ENCODE results near the gene STARD6.
"Not testable (repeated sequence)": the region's sequence is repeated elsewhere in the genome, so short reads cannot be mapped to it uniquely, and the experiment has no call there.

STARD6 gene

DNA sequence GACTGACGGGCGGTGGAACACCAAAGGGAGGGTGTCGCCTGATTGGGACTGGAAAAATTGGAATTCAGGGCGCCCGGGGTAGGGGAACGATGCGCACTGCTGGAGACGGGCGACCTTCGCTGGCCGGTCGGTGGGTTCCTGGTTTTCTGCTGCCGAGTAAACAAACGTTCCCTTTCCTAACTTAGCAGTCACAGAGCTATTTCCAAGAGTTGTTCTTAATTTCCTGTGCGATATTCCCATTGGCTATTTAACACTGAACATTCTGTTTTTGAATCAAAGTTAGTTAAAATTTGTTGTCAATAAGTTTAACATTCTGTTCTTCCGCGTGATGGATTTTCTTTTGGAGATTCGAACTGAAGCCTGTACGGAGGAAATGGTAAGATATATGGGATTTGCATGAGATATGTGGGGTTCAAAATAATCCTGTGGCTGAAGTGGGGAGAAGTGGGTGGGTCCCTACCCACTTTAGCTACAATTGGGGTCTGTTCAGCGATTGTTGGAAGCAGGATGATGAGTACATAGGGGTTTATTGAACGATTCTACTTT is 910 bp upstream of the STARD6 start:
- DNase-seq, result peak; percentile 37

DNA sequence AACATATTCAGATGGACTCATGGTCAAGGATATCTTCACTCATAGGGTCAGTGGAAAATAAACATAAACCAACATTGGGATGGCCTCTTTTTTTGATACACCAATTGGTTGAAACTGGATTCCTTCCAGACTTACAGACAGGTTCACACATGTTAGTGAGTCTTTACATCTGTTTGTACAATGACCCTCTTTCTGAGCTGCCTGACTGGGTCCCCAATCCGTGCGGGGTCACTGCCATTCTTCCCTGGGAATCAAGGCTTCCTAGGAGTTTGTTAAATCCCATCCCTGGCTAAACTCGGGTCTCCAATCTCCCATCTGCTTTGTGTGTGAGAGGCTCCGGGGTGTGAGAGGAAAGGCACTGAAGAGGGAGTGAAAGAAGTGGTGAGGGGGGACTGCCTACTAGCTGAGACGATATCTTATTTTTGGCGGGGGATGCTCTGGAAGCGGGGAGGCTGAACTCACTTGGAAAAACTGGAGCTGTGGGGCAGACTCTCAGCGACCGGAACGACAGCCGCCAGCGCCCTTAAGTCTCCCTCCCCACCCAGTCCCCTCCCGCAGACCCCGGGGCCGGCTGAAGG is 487 bp downstream of the STARD6 start:
- in situ Hi-C loops (cut with HindIII; ENCODE audit: low pct_ligation_motif_present, low pct_unique_long_range_greater_than_20kb, low sequenced_read_pairs), result no loop called here
- DNase-seq, result peak; percentile 13

More for the DNA sequence above, 910 bp upstream of the STARD6 start:
- in situ Hi-C loops (cut with HindIII; ENCODE audit: low pct_ligation_motif_present, low pct_unique_long_range_greater_than_20kb, low sequenced_read_pairs), result no loop called here

GRCh38 chr18:54351186-54351585 is 6.5 kb downstream of the STARD6 start:
- DNase-seq, result no peak
- in situ Hi-C loops (cut with HindIII; ENCODE audit: low pct_ligation_motif_present, low pct_unique_long_range_greater_than_20kb, low sequenced_read_pairs), result no loop called here

DNA sequence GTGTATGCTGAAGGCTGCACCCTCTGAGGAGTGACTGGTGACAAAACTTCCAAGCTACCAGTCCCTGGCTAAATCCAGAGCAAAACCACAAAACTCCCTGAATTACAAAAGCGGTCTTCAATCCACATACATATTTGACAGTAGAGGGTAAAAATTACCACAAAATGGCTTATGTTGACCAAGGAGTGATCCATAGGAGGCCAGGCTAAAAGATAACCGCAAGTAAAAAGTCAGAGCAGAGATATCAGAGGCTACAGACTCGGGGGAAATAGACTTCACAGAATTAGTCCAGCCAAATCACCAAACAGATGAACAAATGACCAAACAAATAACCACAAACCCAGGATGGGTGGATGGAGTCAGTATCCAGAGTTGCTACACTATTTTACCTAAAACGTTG is 19.4 kb downstream of the STARD6 start:
- in situ Hi-C loops (cut with HindIII; ENCODE audit: low pct_ligation_motif_present, low pct_unique_long_range_greater_than_20kb, low sequenced_read_pairs), result no loop called here
- no peak for DNase-seq

GRCh38 chr18:54335638-54336173 is 22.0 kb downstream of the STARD6 start:
- DNase-seq, result no peak
- in situ Hi-C loops (cut with HindIII; ENCODE audit: low pct_ligation_motif_present, low pct_unique_long_range_greater_than_20kb, low sequenced_read_pairs), result no loop called here

GRCh38 chr18:54330768-54331548 is 26.7 kb downstream of the STARD6 start:
- DNase-seq, result peak; percentile 5
- in situ Hi-C loops (cut with HindIII; ENCODE audit: low pct_ligation_motif_present, low pct_unique_long_range_greater_than_20kb, low sequenced_read_pairs), result no loop called here

GRCh38 chr18:54329787-54330186 is 27.9 kb downstream of the STARD6 start:
- in situ Hi-C loops (cut with HindIII; ENCODE audit: low pct_ligation_motif_present, low pct_unique_long_range_greater_than_20kb, low sequenced_read_pairs), result no loop called here
- no peak for DNase-seq

GRCh38 chr18:54327818-54328217 is 29.8 kb downstream of the STARD6 start:
- DNase-seq, result no peak
- in situ Hi-C loops (cut with HindIII; ENCODE audit: low pct_ligation_motif_present, low pct_unique_long_range_greater_than_20kb, low sequenced_read_pairs), result no loop called here

DNA sequence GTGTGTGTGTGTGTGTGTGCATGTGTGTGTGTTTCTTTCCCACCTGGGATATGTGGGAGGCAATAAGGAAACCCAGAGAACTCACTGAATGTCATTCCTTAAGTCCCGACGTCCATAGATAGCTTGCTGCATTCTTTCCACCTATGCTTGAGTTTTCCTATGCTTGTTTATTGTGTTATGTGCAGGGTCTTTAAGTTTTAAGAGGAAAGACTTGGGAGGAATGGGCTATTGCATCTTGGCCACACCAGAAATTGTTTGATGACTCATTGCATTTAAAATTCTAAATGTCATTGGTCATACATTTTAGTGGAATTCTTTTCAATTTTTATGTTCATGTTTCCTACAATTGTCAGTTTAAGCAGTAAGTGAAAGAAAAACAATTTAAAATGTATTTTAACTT is 33.7 kb downstream of the STARD6 start:
- DNase-seq, result no peak
- in situ Hi-C loops (cut with HindIII; ENCODE audit: low pct_ligation_motif_present, low pct_unique_long_range_greater_than_20kb, low sequenced_read_pairs), result no loop called here

- in situ Hi-C loops (cut with HindIII; ENCODE audit: low pct_ligation_motif_present, low pct_unique_long_range_greater_than_20kb, low sequenced_read_pairs), result no loop called here
- DNase-seq, result no peak
Observed at GRCh38 chr18:54323561-54323960, 34.1 kb downstream of the STARD6 start.

- no peak for DNase-seq
- in situ Hi-C loops (cut with HindIII; ENCODE audit: low pct_ligation_motif_present, low pct_unique_long_range_greater_than_20kb, low sequenced_read_pairs), result no loop called here
Observed at GRCh38 chr18:54316071-54316820, 41.4 kb downstream of the STARD6 start.

DNA sequence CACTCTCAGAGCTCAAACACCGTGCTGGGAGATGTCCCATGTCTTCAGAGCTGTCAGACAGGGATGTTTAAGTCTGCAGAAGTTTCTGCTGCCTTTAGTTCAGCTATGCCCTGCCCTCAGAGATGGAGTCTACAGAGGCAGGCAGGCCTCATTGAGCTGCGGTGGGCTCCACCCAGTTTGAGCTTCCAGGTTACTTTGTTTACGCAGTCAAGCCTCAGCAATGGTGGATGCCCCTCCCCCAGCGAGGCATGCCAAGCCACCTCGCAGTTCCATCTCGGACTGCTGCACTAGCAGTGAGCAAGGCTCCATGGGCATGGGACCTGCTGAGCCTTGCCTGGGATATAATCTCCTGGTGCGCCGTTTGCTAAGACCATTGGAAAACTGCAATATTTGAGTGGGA is 48.1 kb downstream of the STARD6 start:
- in situ Hi-C loops (cut with HindIII; ENCODE audit: low pct_ligation_motif_present, low pct_unique_long_range_greater_than_20kb, low sequenced_read_pairs); DNase-seq: not testable (repeated sequence)

DNA sequence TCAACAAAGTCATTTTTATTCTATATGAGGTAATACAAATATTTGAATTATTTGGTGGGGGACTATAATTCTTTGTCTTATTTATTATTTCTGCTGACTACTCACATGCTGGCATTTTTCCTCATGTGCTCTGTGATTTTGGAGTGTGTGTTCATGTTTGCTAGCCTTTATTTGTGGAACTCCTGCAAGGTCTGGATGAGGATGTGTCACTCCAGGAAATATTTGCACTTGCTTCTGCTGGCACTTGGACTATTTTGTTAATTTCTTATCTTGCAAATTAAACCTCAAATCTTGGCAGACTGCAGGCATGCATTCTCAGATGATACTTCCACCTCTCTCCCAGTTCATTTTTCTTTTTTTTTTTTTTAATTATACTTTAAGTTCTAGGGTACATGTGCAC is 54.2 kb downstream of the STARD6 start:
- in situ Hi-C loops (cut with HindIII; ENCODE audit: low pct_ligation_motif_present, low pct_unique_long_range_greater_than_20kb, low sequenced_read_pairs), result no loop called here
- no peak for DNase-seq

GRCh38 chr18:54298991-54299390 is 58.7 kb downstream of the STARD6 start:
- in situ Hi-C loops (cut with HindIII; ENCODE audit: low pct_ligation_motif_present, low pct_unique_long_range_greater_than_20kb, low sequenced_read_pairs); DNase-seq: not testable (repeated sequence)

DNA sequence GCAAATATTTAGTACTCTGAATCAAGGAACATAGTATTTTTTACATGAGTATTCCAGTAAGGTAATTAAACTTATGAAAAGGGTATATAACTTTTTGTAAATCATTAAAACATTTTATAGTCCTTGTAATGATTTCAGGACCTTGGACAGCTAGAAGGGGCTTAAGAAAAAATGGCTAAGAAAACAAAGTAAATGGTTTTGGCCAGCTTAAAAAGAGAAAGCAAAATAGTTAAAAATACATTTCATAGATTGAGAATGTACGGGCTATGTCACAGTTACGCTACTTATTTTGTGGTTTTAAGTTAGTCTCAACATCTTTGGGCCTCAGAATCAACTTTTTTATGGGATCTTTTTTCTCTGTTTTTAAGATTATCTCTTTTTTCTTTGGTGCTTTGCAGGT is 61.6 kb downstream of the STARD6 start:
- peak; percentile 43 for DNase-seq
- in situ Hi-C loops (cut with HindIII; ENCODE audit: low pct_ligation_motif_present, low pct_unique_long_range_greater_than_20kb, low sequenced_read_pairs), result no loop called here

DNA sequence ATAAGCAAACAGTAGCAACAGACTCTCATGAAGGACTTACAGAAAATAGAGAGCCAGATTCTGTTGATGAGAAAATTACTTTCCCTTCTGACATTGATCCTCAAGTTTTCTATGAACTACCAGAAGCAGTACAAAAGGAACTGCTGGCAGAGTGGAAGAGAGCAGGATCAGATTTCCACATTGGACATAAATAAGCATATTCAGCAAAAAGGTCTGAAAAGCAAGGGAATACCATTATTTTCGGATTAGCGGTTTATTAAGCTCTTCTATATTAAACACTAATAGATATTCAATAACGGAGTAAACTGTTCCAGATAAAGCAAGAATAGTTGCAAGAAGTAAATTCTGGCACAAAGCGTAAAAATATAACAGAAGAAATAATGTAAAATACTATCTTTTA is 63.4 kb downstream of the STARD6 start:
- in situ Hi-C loops (cut with HindIII; ENCODE audit: low pct_ligation_motif_present, low pct_unique_long_range_greater_than_20kb, low sequenced_read_pairs), result no loop called here

GRCh38 chr18:54284981-54285785 is 72.5 kb downstream of the STARD6 start:
- DNase-seq, result peak; percentile 70
- in situ Hi-C loops (cut with HindIII; ENCODE audit: low pct_ligation_motif_present, low pct_unique_long_range_greater_than_20kb, low sequenced_read_pairs), result no loop called here

More for the DNA sequence above, 63.4 kb downstream of the STARD6 start:
- DNase-seq, result no peak

DNA sequence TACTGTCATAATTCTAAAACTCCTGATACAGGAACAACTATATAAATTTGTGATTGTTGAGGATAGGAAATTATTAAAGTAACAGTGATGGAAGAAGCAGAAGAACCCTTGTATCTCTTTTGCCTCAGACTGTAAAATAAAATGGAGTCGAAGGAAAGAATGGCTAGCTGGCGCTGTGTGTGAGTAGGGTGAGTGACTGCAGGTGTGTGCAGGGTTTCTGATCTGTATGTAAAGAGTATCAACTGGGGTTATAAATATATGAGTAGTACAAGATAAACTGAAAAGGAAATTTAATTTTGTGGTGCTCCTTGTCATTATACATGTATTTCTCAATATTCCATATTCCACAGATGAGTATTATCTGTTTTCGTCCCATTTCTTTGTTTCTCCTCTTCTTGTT is 73.1 kb downstream of the STARD6 start:
- no peak for DNase-seq
- in situ Hi-C loops (cut with HindIII; ENCODE audit: low pct_ligation_motif_present, low pct_unique_long_range_greater_than_20kb, low sequenced_read_pairs), result no loop called here

Measured in ACHN (cell line).